Measurements from ENCODE around the gene IL36A. TPM values are rescaled to one million over a fixed set of nuclear protein-coding genes. Genes with fewer than 3 reads are reported as not detected.

Gene IL36A
- total RNA-seq, 1 experiment from 2014 or later, result not detected

GRCh38 chr2:113007250-113007649 lies 2.0 kb downstream of the IL36A start:
- intact Hi-C loops (cut with micrococcal nuclease; ENCODE audit: unreplicated experiment), result no loop called here
- no TSS peak for BruUV-seq (replicated peaks)
- CTCF ChIA-PET, result no interaction called here

GRCh38 chr2:113009622-113010021 lies 4.4 kb downstream of the IL36A start:
- ChIA-PET CTCF (no interaction called here), POLR2A (ENCODE audit: low non-redundant PET) (no interaction called here)
- Histone ChIP-seq H3K27ac (ENCODE audit: low read depth, low read length, poor library complexity, severe bottlenecking) (no peak overlapping the region), H3K9me3 (ENCODE audit: low read depth, low read length, poor library complexity, severe bottlenecking) (no peaks in the 10 kb centered on the region), H3K27me3 (replicated peaks; ENCODE audit: insufficient read depth, low read depth, low read length, poor library complexity) (peaks cover 14% of the 10 kb centered on the region), H3K4me3 (ENCODE audit: low read depth, low read length, poor library complexity, severe bottlenecking) (no peak overlapping the region), H3K36me3 (ENCODE audit: insufficient read depth, low read length, poor library complexity, severe bottlenecking) (no peaks in the 10 kb centered on the region), H3K4me1 (ENCODE audit: insufficient read depth, low read length, poor library complexity, severe bottlenecking) (no peaks in the 10 kb centered on the region)
- no TSS peak for BruUV-seq (replicated peaks)
- TF ChIP-seq CTCF (conservative IDR thresholded peaks at IDR 0.05; ENCODE audit: low read depth, low read length) (no peak), EZH2 (IDR thresholded peaks at IDR 0.05; ENCODE audit: borderline replicate concordance, low read depth, low read length, poor library complexity, severe bottlenecking) (no peak)
- DNase-seq (ENCODE audit: low spot score), result no peak
- intact Hi-C loops (cut with micrococcal nuclease; ENCODE audit: unreplicated experiment), result no loop called here

More at GRCh38 chr2:113007250-113007649, 2.0 kb downstream of the IL36A start:
- TF ChIP-seq CTCF (conservative IDR thresholded peaks at IDR 0.05; ENCODE audit: low read depth, low read length) (no peak), EZH2 (IDR thresholded peaks at IDR 0.05; ENCODE audit: borderline replicate concordance, low read depth, low read length, poor library complexity, severe bottlenecking) (no peak)
- POLR2A ChIA-PET (ENCODE audit: low non-redundant PET), result no interaction called here
- H3K36me3 ChIP-seq (ENCODE audit: insufficient read depth, low read length, poor library complexity, severe bottlenecking), result no peaks in the 10 kb centered on the region
- H3K4me3 ChIP-seq (ENCODE audit: low read depth, low read length, poor library complexity, severe bottlenecking), result no peak overlapping the region
- no peak overlapping the region for H3K27ac ChIP-seq (ENCODE audit: low read depth, low read length, poor library complexity, severe bottlenecking)
- H3K9me3 ChIP-seq (ENCODE audit: low read depth, low read length, poor library complexity, severe bottlenecking), result no peaks in the 10 kb centered on the region
- H3K4me1 ChIP-seq (ENCODE audit: insufficient read depth, low read length, poor library complexity, severe bottlenecking), result no peaks in the 10 kb centered on the region
- peaks cover under 1% of the 10 kb centered on the region for H3K27me3 ChIP-seq (replicated peaks; ENCODE audit: insufficient read depth, low read depth, low read length, poor library complexity)
- no peak for DNase-seq (ENCODE audit: low spot score)

- H3K27ac ChIP-seq (ENCODE audit: low read depth, low read length, poor library complexity, severe bottlenecking), result no peak overlapping the region
- no peak overlapping the region for H3K4me3 ChIP-seq (ENCODE audit: low read depth, low read length, poor library complexity, severe bottlenecking)
- no peaks in the 10 kb centered on the region for H3K4me1 ChIP-seq (ENCODE audit: insufficient read depth, low read length, poor library complexity, severe bottlenecking)
- ChIA-PET CTCF (no interaction called here), POLR2A (ENCODE audit: low non-redundant PET) (no interaction called here)
- no peaks in the 10 kb centered on the region for H3K36me3 ChIP-seq (ENCODE audit: insufficient read depth, low read length, poor library complexity, severe bottlenecking)
- TF ChIP-seq EZH2 (IDR thresholded peaks at IDR 0.05; ENCODE audit: borderline replicate concordance, low read depth, low read length, poor library complexity, severe bottlenecking) (no peak), CTCF (conservative IDR thresholded peaks at IDR 0.05; ENCODE audit: low read depth, low read length) (no peak)
- DNase-seq (ENCODE audit: low spot score), result no peak
- BruUV-seq (replicated peaks), result no TSS peak
- H3K9me3 ChIP-seq (ENCODE audit: low read depth, low read length, poor library complexity, severe bottlenecking), result no peaks in the 10 kb centered on the region
- intact Hi-C loops (cut with micrococcal nuclease; ENCODE audit: unreplicated experiment), result no loop called here
- peaks cover 14% of the 10 kb centered on the region for H3K27me3 ChIP-seq (replicated peaks; ENCODE audit: insufficient read depth, low read depth, low read length, poor library complexity)
Observed at GRCh38 chr2:113010088-113010487, 4.8 kb downstream of the IL36A start.

Measured in A673 (cell line).